Liver (tissue), 9 donors: Measurements from ENCODE around the gene FNDC7. TPM values are rescaled to one million over a fixed set of nuclear protein-coding genes. Genes with fewer than 3 reads are reported as not detected.

Experiments
- DNase-seq: peaks from one replicate; pipeline ENCODE4 v3.0.0-alpha.2; 2017; ENCODE audit warnings: low spot score
- H3K27ac ChIP-seq, 2 donors: one replicate each; pipeline ENCODE4 v1.7.0; 2013; ENCODE audit warnings: inconsistent platforms in 2 of 2, low read length in 2 of 2, control low read depth in 1 of 2, low read depth in 1 of 2, mild to moderate bottlenecking in 1 of 2
- H3K27me3 ChIP-seq, 4 donors: one replicate each; pipeline versions ENCODE4 v1.6.1 to v1.7.0; 2013; ENCODE audit warnings: low read length in 3 of 4, inconsistent platforms in 1 of 4, mild to moderate bottlenecking in 1 of 4, moderate library complexity in 1 of 4; ENCODE audit not compliant: control insufficient read depth in 4 of 4, insufficient read depth in 4 of 4
- H3K36me3 ChIP-seq, 4 donors: one replicate each; pipeline versions ENCODE4 v1.6.1 to v1.7.0; 2013; ENCODE audit warnings: low read length in 3 of 4, mild to moderate bottlenecking in 3 of 4, low read depth in 1 of 4, moderate library complexity in 1 of 4; ENCODE audit not compliant: control insufficient read depth in 4 of 4, insufficient read depth in 3 of 4
- H3K4me1 ChIP-seq, 4 donors: one replicate each; pipeline versions ENCODE4 v1.6.1 to v1.7.0; 2013; ENCODE audit warnings: low read length in 3 of 4, mild to moderate bottlenecking in 3 of 4, moderate library complexity in 1 of 4; ENCODE audit not compliant: control insufficient read depth in 4 of 4, insufficient read depth in 4 of 4
- H3K4me3 ChIP-seq, 3 donors: one replicate each; pipeline versions ENCODE4 v1.6.1 to v1.7.0; 2013; ENCODE audit warnings: low read length in 3 of 3, control low read depth in 1 of 3, low read depth in 1 of 3, mild to moderate bottlenecking in 1 of 3
- H3K9ac ChIP-seq, 2 donors: one replicate each; pipeline ENCODE4 v1.7.0; 2013; ENCODE audit warnings: low read length in 2 of 2, mild to moderate bottlenecking in 2 of 2, moderate library complexity in 2 of 2, control low read depth in 1 of 2, low read depth in 1 of 2
- H3K9me3 ChIP-seq, 4 donors: one replicate each; pipeline versions ENCODE4 v1.6.1 to v1.7.0; 2013; ENCODE audit warnings: low read length in 3 of 4; ENCODE audit not compliant: control insufficient read depth in 4 of 4
- ATF3 ChIP-seq: IDR thresholded peaks from 2 replicates; pipeline ENCODE4 v1.6.1; 2016; ENCODE audit warnings: antibody characterized with exemption
- CTCF ChIP-seq: fragments of 150-350 bp; IDR thresholded peaks from 2 replicates; pipeline ENCODE4 v1.5.1; 2017; ENCODE audit warnings: improper control_type of control experiment, low read depth, low read length; ENCODE audit not compliant: missing input control
- EGR1 ChIP-seq, 2 donors: IDR thresholded peaks; 2 replicates each; pipeline ENCODE4 v1.6.1; 2016 to 2018; ENCODE audit warnings: antibody characterized with exemption in 2 of 2, low read depth in 2 of 2
- FOXA1 ChIP-seq: IDR thresholded peaks from 2 replicates; pipeline ENCODE4 v1.6.1; 2016; ENCODE audit warnings: antibody characterized with exemption
- GABPA ChIP-seq, 2 donors: IDR thresholded peaks in 1 of 2; conservative IDR thresholded peaks in 1 of 2; 2 replicates each; pipeline ENCODE4 v1.6.1; 2016; ENCODE audit warnings: antibody characterized with exemption in 2 of 2, mild to moderate bottlenecking in 1 of 2, moderate library complexity in 1 of 2
- HNF4A ChIP-seq, 2 donors: conservative IDR thresholded peaks; 2 replicates each; pipeline ENCODE4 v1.6.1; 2016; ENCODE audit warnings: antibody characterized with exemption in 2 of 2, mild to moderate bottlenecking in 2 of 2
- HNF4G ChIP-seq: IDR thresholded peaks from 2 replicates; pipeline ENCODE4 v1.6.1; 2016; ENCODE audit warnings: antibody characterized with exemption
- JUND ChIP-seq, 2 donors: IDR thresholded peaks; 2 replicates each; pipeline ENCODE4 v1.6.1; 2016; ENCODE audit warnings: antibody characterized with exemption in 2 of 2
- MAX ChIP-seq: IDR thresholded peaks from 2 replicates; pipeline ENCODE4 v1.6.1; 2016; ENCODE audit warnings: antibody characterized with exemption
- NR2F2 ChIP-seq: IDR thresholded peaks from 2 replicates; pipeline ENCODE4 v1.6.1; 2016; ENCODE audit warnings: antibody characterized with exemption
- REST ChIP-seq: IDR thresholded peaks from 2 replicates; pipeline ENCODE4 v1.6.1; 2016; ENCODE audit warnings: antibody characterized with exemption, mild to moderate bottlenecking
- RXRA ChIP-seq, 2 donors: IDR thresholded peaks; 2 replicates each; pipeline ENCODE4 v1.6.1; 2017 to 2018; ENCODE audit warnings: antibody characterized with exemption in 2 of 2, mild to moderate bottlenecking in 1 of 2
- SP1 ChIP-seq: IDR thresholded peaks from 2 replicates; pipeline ENCODE4 v1.6.1; 2018; ENCODE audit warnings: antibody characterized with exemption, mild to moderate bottlenecking
- TAF1 ChIP-seq: conservative IDR thresholded peaks from 2 replicates; pipeline ENCODE4 v1.6.1; 2016; ENCODE audit warnings: antibody characterized with exemption, mild to moderate bottlenecking
- WGBS: extraction: QIAGEN DNeasy Blood & Tissue Kit; methylation state at CpG from one replicate; pipeline ENCODE4 v1.1.7; 2013; 5-methylcytosine and 5-hydroxymethylcytosine counted together
- polyA plus RNA-seq, 2 donors: library from polyadenylated mRNA; stranded (reverse) in 1 of 2; unstranded in 1 of 2; fragments of 200-250 nt in 1 of 2; fragments of >200 nt in 1 of 2; fragmentation: Nextera tagmentation in 1 of 2; extraction: Ambion mirVana in 1 of 2; gene quantifications; one replicate each; pipeline versions ENCODE4 v1.2.1 to v1.2.3, GENCODE V29; 2013 to 2015
- total RNA-seq, 2 donors: library from RNA; depleted of rRNA; stranded (reverse); fragments of >200 nt; gene quantifications; one replicate each; pipeline ENCODE4 v1.2.3, GENCODE V29; 2014
- donor health status: healthy.
- donor health status: healthy.
- donor health status: healthy.
- donor health status: healthy.
- donor health status: healthy.

Gene FNDC7
- total and polyA plus RNA-seq, 4 donors = not detected

- no peak overlapping the region for H3K4me3 ChIP-seq
- no peak for TF ChIP-seq TAF1
- TF ChIP-seq GABPA (IDR thresholded peaks at IDR 0.05 in 1 of 2, conservative IDR thresholded peaks at IDR 0.05 in 1 of 2) = no peak
- no peak for TF ChIP-seq REST
- H3K9ac ChIP-seq = no peak overlapping the region
- no peak for DNase-seq
- H3K9me3 ChIP-seq = no peaks in the 10 kb centered on the region
- H3K4me1 ChIP-seq = peaks cover 0 to 5% (median 2%) of the 10 kb centered on the region in 4 donors
- no peak overlapping the region for H3K27ac ChIP-seq
- WGBS = 93% methylated on average over 1 of the region's 1 CpG
- H3K27me3 ChIP-seq = no peaks in the 10 kb centered on the region
- peaks cover 4 to 10% (median 7%) of the 10 kb centered on the region in 4 donors for H3K36me3 ChIP-seq
Observed at GRCh38 chr1:108750476-108751181, 37.9 kb downstream of the FNDC7 start.

- no peak overlapping the region for H3K27ac ChIP-seq
- peaks cover 0 to 1% (median 0%) of the 10 kb centered on the region in 4 donors for H3K4me1 ChIP-seq
- 82% methylated on average over 3 of the region's 3 CpGs for WGBS
- H3K9ac ChIP-seq = no peak overlapping the region
- peaks cover 4 to 18% (median 12%) of the 10 kb centered on the region in 4 donors for H3K36me3 ChIP-seq
- no peak for DNase-seq
- TF ChIP-seq JUND (IDR thresholded peaks at IDR 0.05) (no peak), GABPA (IDR thresholded peaks at IDR 0.05 in 1 of 2, conservative IDR thresholded peaks at IDR 0.05 in 1 of 2) (no peak)
- H3K4me3 ChIP-seq = no peak overlapping the region
- H3K9me3 ChIP-seq = no peaks in the 10 kb centered on the region
- no peaks in the 10 kb centered on the region for H3K27me3 ChIP-seq
Observed at GRCh38 chr1:108753363-108753762, 40.7 kb downstream of the FNDC7 start.

- Histone ChIP-seq H3K4me3 (no peak overlapping the region), H3K9ac (no peak overlapping the region), H3K27ac (no peak overlapping the region), H3K9me3 (no peaks in the 10 kb centered on the region), H3K27me3 (no peaks in the 10 kb centered on the region), H3K36me3 (peaks cover 2 to 31% (median 19%) of the 10 kb centered on the region in 4 donors), H3K4me1 (no peaks in the 10 kb centered on the region)
- no peak for DNase-seq
- TF ChIP-seq CTCF = no peak
- TF ChIP-seq EGR1 (IDR thresholded peaks at IDR 0.05; ENCODE audit: low read depth in 2 of 2) = no peak
- TF ChIP-seq MAX = no peak
- no peak for TF ChIP-seq HNF4G
- TF ChIP-seq RXRA (IDR thresholded peaks at IDR 0.05) = no peak
- no peak for TF ChIP-seq NR2F2
- TF ChIP-seq HNF4A (conservative IDR thresholded peaks at IDR 0.05) = no peak
- TF ChIP-seq REST = no peak
- no peak for TF ChIP-seq SP1
- TF ChIP-seq FOXA1 = no peak
- TF ChIP-seq ATF3 = no peak
Observed at GRCh38 chr1:108758796-108759195, 46.1 kb downstream of the FNDC7 start.
